Panc1 (cell line): ENCODE data around the gene ANTXR2. TPM values are rescaled to one million over a fixed set of nuclear protein-coding genes. Genes with fewer than 3 reads are reported as not detected.

ENCODE experiments used
- ATAC-seq: fragments of 200-7000 bp; cut with Tn5 transposase; 2 replicates; pipeline ENCODE4 v1.9.1; 2020; ENCODE audit warnings: mild to moderate bottlenecking, moderate library complexity
- BruUV-seq: library from RNA; stranded (reverse); fragments of 400-500 nt; replicated peaks from 2 replicates; lab custom pipeline; 2021; lab: Mats Ljungman, UMichigan
- CTCF ChIA-PET: fragments of 300-600 bp; sonication (Branson Sonifier 250); formaldehyde crosslinking; loops from one replicate; lab custom pipeline; 2022; ENCODE audit warnings: antibody characterized with exemption; lab: Charles Lee
- POLR2A ChIA-PET: fragments of 300-600 bp; sonication (Branson Sonifier 250); formaldehyde crosslinking; loops from one replicate; lab custom pipeline; 2022; ENCODE audit warnings: antibody characterized with exemption; lab: Charles Lee
- DNase-seq: peaks from one replicate; pipeline ENCODE4 v3.0.0-alpha.2; 2010; ENCODE audit warnings: low read depth, low spot score
- H3K27ac ChIP-seq: 2 replicates; pipeline ENCODE4 v1.5.1; 2011; ENCODE audit warnings: mild to moderate bottlenecking, low read length, inconsistent platforms
- H3K27me3 ChIP-seq: fragments of 200-500 bp; sonication (Bioruptor generic); 2 replicates; pipeline ENCODE4 v1.6.0; 2014; ENCODE audit warnings: low read length, inconsistent platforms; ENCODE audit not compliant: control insufficient read depth, insufficient read depth
- H3K36me3 ChIP-seq: fragments of 200-500 bp; sonication (Bioruptor generic); 2 replicates; pipeline ENCODE4 v1.5.1; 2014; ENCODE audit warnings: inconsistent platforms, mild to moderate bottlenecking, low read length, moderate library complexity; ENCODE audit not compliant: control insufficient read depth, insufficient read depth
- H3K4me1 ChIP-seq: 2 replicates; pipeline ENCODE4 v1.5.1; 2011; ENCODE audit warnings: inconsistent platforms, mild to moderate bottlenecking, low read length, moderate library complexity; ENCODE audit not compliant: control insufficient read depth, insufficient read depth
- H3K4me3 ChIP-seq, 2 experiments: 2 replicates each; pipeline ENCODE4 v1.5.1; 2011 to 2012; ENCODE audit warnings: low read depth in 2 of 2, low read length in 2 of 2, mild to moderate bottlenecking in 2 of 2, inconsistent platforms in 1 of 2, moderate library complexity in 1 of 2
- H3K9me3 ChIP-seq: fragments of 200-500 bp; sonication (Bioruptor generic); 2 replicates; pipeline ENCODE4 v1.5.1; 2014; ENCODE audit warnings: low read depth, mild to moderate bottlenecking, inconsistent platforms, low read length, moderate library complexity; ENCODE audit not compliant: control insufficient read depth, insufficient read depth
- POLR2AphosphoS5 ChIP-seq: IDR thresholded peaks from 2 replicates; pipeline ENCODE4 v1.6.1; 2012; ENCODE audit warnings: mild to moderate bottlenecking, low read depth, low read length, moderate library complexity
- SIN3A ChIP-seq: IDR thresholded peaks from 2 replicates; pipeline ENCODE4 v1.6.1; 2012; ENCODE audit warnings: low read depth, mild to moderate bottlenecking, low read length, moderate library complexity, borderline replicate concordance; ENCODE audit not compliant: insufficient read depth
- TCF7L2 ChIP-seq: IDR thresholded peaks from 2 replicates; pipeline ENCODE4 v1.6.1; 2011; ENCODE audit warnings: mild to moderate bottlenecking, low read depth, low read length, inconsistent platforms
- in situ Hi-C: cut with HindIII; loops from 2 replicates; pipeline ENCODE4 v1.10.0; 2016; ENCODE audit warnings: low sequenced_read_pairs, low pct_unique_long_range_greater_than_20kb
- intact Hi-C: fragments of 100-400 bp; cut with micrococcal nuclease; formaldehyde crosslinking; loops from one replicate; pipeline ENCODE4 v1.10.0; 2022; ENCODE audit not compliant: unreplicated experiment
- total RNA-seq: library from RNA; stranded (reverse); gene quantifications from one replicate; pipeline ENCODE4 v1.2.1, GENCODE V29; 2021; ENCODE audit not compliant: unreplicated experiment
- TF ChIP-seq, protein P1 (sequence below): fragments of 450-650 bp; IDR thresholded peaks from 2 replicates; pipeline ENCODE4 v1.5.1; 2017; ENCODE audit warnings: mild to moderate bottlenecking
- TF ChIP-seq, protein P2 (sequence below), 2 experiments: IDR thresholded peaks; 2 replicates each; pipeline ENCODE4 v1.6.1; 2011 to 2012; ENCODE audit warnings: low read depth in 2 of 2, control low read depth in 1 of 2, low read length in 1 of 2, mild to moderate bottlenecking in 1 of 2, moderate library complexity in 1 of 2; ENCODE audit not compliant: insufficient read depth in 1 of 2

The ANTXR2 gene
- total RNA-seq, 1 experiment from 2014 or later, result 27.8 TPM

DNA sequence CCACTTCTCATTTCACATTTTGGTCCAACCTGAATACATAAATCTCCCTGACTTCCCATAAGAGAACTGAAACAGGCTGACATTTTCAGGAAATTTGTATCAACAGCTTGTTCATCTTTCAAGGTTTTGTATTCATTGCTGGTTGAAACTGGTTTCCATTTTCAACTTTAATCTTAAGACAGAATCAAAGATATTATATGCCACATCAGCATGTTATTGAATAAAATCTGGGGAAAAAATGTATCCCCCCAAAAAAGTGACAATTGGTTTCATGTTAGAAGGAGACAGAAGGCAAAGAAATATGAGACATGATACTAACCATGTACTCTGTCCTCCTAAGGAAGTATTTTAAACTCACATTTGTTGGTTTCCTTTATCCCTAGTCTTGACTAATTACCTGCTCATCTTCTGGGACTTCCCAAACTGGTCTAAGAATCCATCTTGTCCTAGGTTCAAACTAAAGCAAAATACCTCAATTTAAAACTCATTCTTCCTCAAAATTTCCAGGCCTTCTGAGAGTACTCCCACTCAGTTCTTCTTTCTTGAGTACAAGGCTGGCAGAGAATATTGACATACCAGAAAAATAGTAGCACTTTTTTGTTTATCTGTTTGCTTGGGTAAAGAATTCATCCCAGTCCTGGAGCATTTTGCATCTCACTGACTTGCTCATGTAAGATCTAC is 3.1 kb upstream of the ANTXR2 start:
- ChIA-PET CTCF (no interaction called here), POLR2A (no interaction called here)
- Histone ChIP-seq H3K4me1 (peaks cover 8% of the 10 kb centered on the region), H3K4me3 (no peak overlapping the region), H3K27me3 (no peaks in the 10 kb centered on the region), H3K27ac (no peak overlapping the region), H3K36me3 (peaks cover 2% of the 10 kb centered on the region; the same call in 1 of the 2 replicates), H3K9me3 (no peaks in the 10 kb centered on the region)
- intact Hi-C loops, result no loop called here
- in situ Hi-C loops, result no loop called here
- DNase-seq (no peak), ATAC-seq (no peak)
- BruUV-seq, result no TSS peak
- no peak for TF ChIP-seq TCF7L2
- TF ChIP-seq, protein P1, sequence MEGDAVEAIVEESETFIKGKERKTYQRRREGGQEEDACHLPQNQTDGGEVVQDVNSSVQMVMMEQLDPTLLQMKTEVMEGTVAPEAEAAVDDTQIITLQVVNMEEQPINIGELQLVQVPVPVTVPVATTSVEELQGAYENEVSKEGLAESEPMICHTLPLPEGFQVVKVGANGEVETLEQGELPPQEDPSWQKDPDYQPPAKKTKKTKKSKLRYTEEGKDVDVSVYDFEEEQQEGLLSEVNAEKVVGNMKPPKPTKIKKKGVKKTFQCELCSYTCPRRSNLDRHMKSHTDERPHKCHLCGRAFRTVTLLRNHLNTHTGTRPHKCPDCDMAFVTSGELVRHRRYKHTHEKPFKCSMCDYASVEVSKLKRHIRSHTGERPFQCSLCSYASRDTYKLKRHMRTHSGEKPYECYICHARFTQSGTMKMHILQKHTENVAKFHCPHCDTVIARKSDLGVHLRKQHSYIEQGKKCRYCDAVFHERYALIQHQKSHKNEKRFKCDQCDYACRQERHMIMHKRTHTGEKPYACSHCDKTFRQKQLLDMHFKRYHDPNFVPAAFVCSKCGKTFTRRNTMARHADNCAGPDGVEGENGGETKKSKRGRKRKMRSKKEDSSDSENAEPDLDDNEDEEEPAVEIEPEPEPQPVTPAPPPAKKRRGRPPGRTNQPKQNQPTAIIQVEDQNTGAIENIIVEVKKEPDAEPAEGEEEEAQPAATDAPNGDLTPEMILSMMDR, result no peak

DNA sequence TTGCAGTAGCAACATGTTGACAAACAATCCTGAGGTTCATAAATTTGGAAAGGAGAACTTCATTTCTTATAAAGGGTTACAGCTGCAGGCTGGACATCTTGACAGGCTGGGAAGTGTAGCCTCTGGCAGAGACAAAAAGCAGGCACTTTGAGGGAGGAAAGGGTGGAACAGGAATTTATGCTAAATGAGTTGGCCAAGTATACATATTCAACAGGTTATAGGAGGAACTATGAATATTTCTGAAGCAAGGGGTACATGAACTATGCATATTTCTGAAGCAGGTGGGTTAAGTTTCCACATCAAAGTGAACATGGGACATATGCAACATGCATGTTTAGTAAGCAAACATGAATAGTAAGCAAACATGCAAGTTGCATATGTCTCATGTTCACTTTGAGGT is 1.6 kb upstream of the ANTXR2 start:
- BruUV-seq, result no TSS peak
- in situ Hi-C loops, result no loop called here
- no peak for ATAC-seq
- CTCF ChIA-PET, result no interaction called here
- no peak for TF ChIP-seq SIN3A
- TF ChIP-seq, protein P2, sequence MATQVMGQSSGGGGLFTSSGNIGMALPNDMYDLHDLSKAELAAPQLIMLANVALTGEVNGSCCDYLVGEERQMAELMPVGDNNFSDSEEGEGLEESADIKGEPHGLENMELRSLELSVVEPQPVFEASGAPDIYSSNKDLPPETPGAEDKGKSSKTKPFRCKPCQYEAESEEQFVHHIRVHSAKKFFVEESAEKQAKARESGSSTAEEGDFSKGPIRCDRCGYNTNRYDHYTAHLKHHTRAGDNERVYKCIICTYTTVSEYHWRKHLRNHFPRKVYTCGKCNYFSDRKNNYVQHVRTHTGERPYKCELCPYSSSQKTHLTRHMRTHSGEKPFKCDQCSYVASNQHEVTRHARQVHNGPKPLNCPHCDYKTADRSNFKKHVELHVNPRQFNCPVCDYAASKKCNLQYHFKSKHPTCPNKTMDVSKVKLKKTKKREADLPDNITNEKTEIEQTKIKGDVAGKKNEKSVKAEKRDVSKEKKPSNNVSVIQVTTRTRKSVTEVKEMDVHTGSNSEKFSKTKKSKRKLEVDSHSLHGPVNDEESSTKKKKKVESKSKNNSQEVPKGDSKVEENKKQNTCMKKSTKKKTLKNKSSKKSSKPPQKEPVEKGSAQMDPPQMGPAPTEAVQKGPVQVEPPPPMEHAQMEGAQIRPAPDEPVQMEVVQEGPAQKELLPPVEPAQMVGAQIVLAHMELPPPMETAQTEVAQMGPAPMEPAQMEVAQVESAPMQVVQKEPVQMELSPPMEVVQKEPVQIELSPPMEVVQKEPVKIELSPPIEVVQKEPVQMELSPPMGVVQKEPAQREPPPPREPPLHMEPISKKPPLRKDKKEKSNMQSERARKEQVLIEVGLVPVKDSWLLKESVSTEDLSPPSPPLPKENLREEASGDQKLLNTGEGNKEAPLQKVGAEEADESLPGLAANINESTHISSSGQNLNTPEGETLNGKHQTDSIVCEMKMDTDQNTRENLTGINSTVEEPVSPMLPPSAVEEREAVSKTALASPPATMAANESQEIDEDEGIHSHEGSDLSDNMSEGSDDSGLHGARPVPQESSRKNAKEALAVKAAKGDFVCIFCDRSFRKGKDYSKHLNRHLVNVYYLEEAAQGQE (IDR thresholded peaks at IDR 0.05; ENCODE audit: insufficient read depth in 1 of 2, low read depth in 2 of 2, low read length in 1 of 2), result no peak
- TF ChIP-seq TCF7L2, result no peak
- no peak for TF ChIP-seq POLR2AphosphoS5
- TF ChIP-seq, protein P1, result no peak
- POLR2A ChIA-PET, result no interaction called here
- no peaks in the 10 kb centered on the region for H3K27me3 ChIP-seq
- H3K36me3 ChIP-seq, result peaks cover 2% of the 10 kb centered on the region; the same call in 1 of the 2 replicates
- H3K27ac ChIP-seq, result no peak overlapping the region
- DNase-seq, result no peak
- intact Hi-C loops, result loop anchor here (5.0 kb wide), 1 partner anchor 108 kb away; no protein-coding TSS in a partner anchor
- no peaks in the 10 kb centered on the region for H3K9me3 ChIP-seq
- H3K4me3 ChIP-seq, result no peak overlapping the region
- H3K4me1 ChIP-seq, result peaks cover 23% of the 10 kb centered on the region
